ENCODE measurements around the gene MCRIP2.
"Not testable (repeated sequence)": the region's sequence is repeated elsewhere in the genome, so short reads cannot be mapped to it uniquely, and the experiment has no call there.

The MCRIP2 gene

DNA sequence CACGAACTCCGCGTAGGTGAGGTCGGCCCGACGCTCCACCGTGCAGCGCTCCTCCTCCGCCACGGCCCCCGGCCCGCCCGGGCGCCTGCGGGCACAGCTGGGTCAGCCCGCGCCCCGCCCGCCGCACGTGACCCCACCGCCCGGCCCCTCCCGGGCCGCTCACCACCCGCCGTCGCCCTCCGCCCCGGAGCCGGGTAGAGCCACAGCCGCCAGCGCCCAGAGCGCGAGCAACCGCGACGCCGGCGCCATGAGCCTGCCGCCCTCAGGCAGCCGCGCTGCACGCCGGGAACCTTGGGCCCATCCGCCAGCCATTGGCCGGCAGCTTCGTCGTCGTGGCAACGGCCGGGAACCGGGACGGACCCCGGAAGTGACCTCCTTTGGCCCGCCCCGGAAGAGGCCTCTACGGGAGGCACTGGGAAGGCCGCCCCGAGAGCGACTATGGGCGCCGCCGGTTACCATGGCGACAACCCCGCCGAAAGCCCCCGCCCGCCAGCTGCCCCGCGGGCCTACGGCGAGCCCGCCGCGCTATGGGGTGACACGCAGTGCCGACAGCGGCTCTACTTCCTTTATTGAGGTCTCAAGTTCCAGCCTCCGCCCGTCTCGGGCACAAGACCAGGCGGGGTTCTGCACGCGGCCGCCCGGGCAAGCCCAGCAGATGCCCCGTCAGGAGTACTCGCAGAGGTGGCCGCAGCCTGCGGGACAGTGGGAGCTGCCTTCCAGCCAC, 42.6 kb downstream of the MCRIP2 start, which contains the start of gene JMJD8:
TSS of gene JMJD8 (minus strand) at position 264 of the 724 bp plus-strand sequence. CDS start at position 249, 15 bp downstream.
- Histone ChIP-seq H4K20me1 (peaks cover 26 to 58% (median 36%) of the 10 kb centered on the region in 11 experiments; a peak in 21 of 22 replicates), H3K4me2 (peak within 1 kb of the TSS; percentile 95 to 99 (median 99)), H3K36me3 (peaks cover 33 to 60% (median 44%) of the 10 kb centered on the region in 11 experiments)

GRCh38 chr16:684961-685696, 43.5 kb downstream of the MCRIP2 start:
- peak overlapping the region in 3 of 10 experiments; percentile 11 to 96 (median 90); a peak in 3 of 20 replicates for H3K4me3 ChIP-seq
- H3K9me3 ChIP-seq (replicated peaks in 1 of 11), result no peaks in the 10 kb centered on the region
- H3K4me2 ChIP-seq, result peak overlapping the region; percentile 61 to 99 (median 98); a peak in 21 of 22 replicates
- H3K27ac ChIP-seq, result no peak overlapping the region
- TF ChIP-seq Cebpa-rat (IDR thresholded peaks at IDR 0.05), result no peak
- H3K9ac ChIP-seq, result peak overlapping the region in 3 of 11 experiments; percentile 9 to 37 (median 36); a peak in 3 of 22 replicates
- H3K27me3 ChIP-seq, result no peaks in the 10 kb centered on the region
- H3K4me1 ChIP-seq, result peaks cover 52 to 75% (median 63%) of the 10 kb centered on the region in 10 experiments
- H3K36me3 ChIP-seq, result peaks cover 33 to 60% (median 44%) of the 10 kb centered on the region in 11 experiments
- peaks cover 26 to 55% (median 36%) of the 10 kb centered on the region in 11 experiments; a peak in 21 of 22 replicates for H4K20me1 ChIP-seq

More for the DNA sequence above, 42.6 kb downstream of the MCRIP2 start, which contains the start of gene JMJD8:
- Histone ChIP-seq H3K9ac (peak within 1 kb of the TSS; percentile 84 to 96 (median 87)), H3K9me3 (replicated peaks in 1 of 11) (no peaks in the 10 kb centered on the region), H3K4me3 (peak within 1 kb of the TSS; percentile 64 to 98 (median 80)), H3K27ac (peak within 1 kb of the TSS; percentile 58 to 85 (median 78)), H3K27me3 (no peaks in the 10 kb centered on the region), H3K4me1 (peaks cover 49 to 72% (median 58%) of the 10 kb centered on the region in 10 experiments)
- no peak for TF ChIP-seq Cebpa-rat (IDR thresholded peaks at IDR 0.05)

DNA sequence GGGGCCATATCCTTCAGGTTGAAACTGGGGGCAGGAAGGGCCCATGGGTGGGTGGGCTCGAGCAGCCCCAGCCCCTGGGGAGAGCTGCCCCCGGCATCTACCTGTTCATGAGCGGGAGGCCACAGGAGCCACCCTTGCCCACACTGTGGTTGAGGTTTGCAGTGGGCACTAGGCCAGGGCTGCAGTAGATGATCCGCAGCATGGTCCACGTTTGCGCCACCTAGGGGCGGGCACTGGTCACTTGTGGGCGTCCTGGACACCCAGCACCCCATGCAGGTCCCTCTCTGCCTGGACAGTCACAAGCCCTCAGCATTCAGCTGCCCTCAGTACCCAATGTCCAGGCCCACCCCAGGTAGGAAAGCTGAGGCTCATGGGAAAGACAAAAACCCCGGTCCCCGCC, 44.3 kb downstream of the MCRIP2 start:
- Histone ChIP-seq H3K36me3 (peaks cover 33 to 60% (median 44%) of the 10 kb centered on the region in 11 experiments), H3K4me3 (no peak overlapping the region), H3K9me3 (replicated peaks in 1 of 11) (no peaks in the 10 kb centered on the region), H3K27ac (no peak overlapping the region), H3K4me1 (peaks cover 55 to 82% (median 66%) of the 10 kb centered on the region in 10 experiments), H3K9ac (peak overlapping the region in 2 of 11 experiments; percentile 19 to 27; a peak in 1 of 22 replicates), H4K20me1 (peaks cover 24 to 49% (median 30%) of the 10 kb centered on the region in 11 experiments; a peak in 21 of 22 replicates), H3K4me2 (peak overlapping the region in 3 of 11 experiments; percentile 19 to 99 (median 95); a peak in 3 of 22 replicates), H3K27me3 (peaks cover 0 to 3% (median 2%) of the 10 kb centered on the region in 11 experiments; a peak in 15 of 22 replicates)
- TF ChIP-seq Cebpa-rat (IDR thresholded peaks at IDR 0.05), result no peak

GRCh38 chr16:686459-687260, 45.0 kb downstream of the MCRIP2 start:
- H3K4me3 ChIP-seq, result no peak overlapping the region
- H3K27ac ChIP-seq, result no peak overlapping the region
- peaks cover 6 to 10% (median 9%) of the 10 kb centered on the region in 11 experiments; a peak in 21 of 22 replicates for H3K27me3 ChIP-seq
- H3K4me2 ChIP-seq, result peak overlapping the region in 2 of 11 experiments; percentile 19 to 95; a peak in 1 of 22 replicates
- peak overlapping the region in 1 of 11 experiments; percentile 19; a peak in 1 of 22 replicates for H3K9ac ChIP-seq
- H3K4me1 ChIP-seq, result peaks cover 48 to 75% (median 59%) of the 10 kb centered on the region in 10 experiments
- peaks cover 27 to 55% (median 39%) of the 10 kb centered on the region in 11 experiments for H3K36me3 ChIP-seq
- H3K9me3 ChIP-seq (replicated peaks in 1 of 11), result no peaks in the 10 kb centered on the region
- TF ChIP-seq Cebpa-rat (IDR thresholded peaks at IDR 0.05), result no peak
- peaks cover 17 to 42% (median 23%) of the 10 kb centered on the region in 11 experiments; a peak in 21 of 22 replicates for H4K20me1 ChIP-seq

DNA sequence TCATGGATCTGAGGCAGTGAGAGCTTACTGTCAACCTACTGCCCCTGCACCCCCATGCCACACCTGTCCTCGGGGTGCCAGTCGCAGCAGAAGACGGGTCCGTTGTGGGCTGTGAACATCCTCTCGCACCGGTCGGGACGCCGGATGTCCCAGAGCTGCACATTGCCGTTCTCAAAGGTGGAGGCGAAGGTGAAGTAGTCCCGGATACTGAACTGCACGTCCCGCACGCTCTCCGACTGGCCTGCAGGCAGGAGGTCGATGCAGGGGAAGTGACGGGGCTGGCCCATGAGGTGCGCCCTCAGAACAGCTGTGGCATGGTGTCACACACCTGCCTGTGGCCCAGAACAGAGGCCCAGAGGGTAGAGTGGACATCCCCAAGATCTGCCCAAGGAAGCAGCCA, 45.9 kb downstream of the MCRIP2 start:
- Histone ChIP-seq H3K36me3 (peaks cover 19 to 46% (median 31%) of the 10 kb centered on the region in 11 experiments), H3K9me3 (replicated peaks in 1 of 11) (no peaks in the 10 kb centered on the region), H3K4me2 (no peak overlapping the region), H4K20me1 (peaks cover 8 to 34% (median 14%) of the 10 kb centered on the region in 11 experiments; a peak in 21 of 22 replicates), H3K27me3 (peaks cover 15 to 18% (median 17%) of the 10 kb centered on the region in 11 experiments), H3K27ac (no peak overlapping the region), H3K9ac (0 out of 22 replicates have a peak overlapping the region, but pooled peaks of 2 of the 11 experiments have one; percentile 96), H3K4me3 (no peak overlapping the region), H3K4me1 (peaks cover 39 to 67% (median 51%) of the 10 kb centered on the region in 10 experiments)
- no peak for TF ChIP-seq Cebpa-rat (IDR thresholded peaks at IDR 0.05)

- no peak for TF ChIP-seq Cebpa-rat (IDR thresholded peaks at IDR 0.05)
- peak overlapping the region; percentile 75 to 95 (median 89) for H3K27ac ChIP-seq
- peaks cover 35 to 61% (median 44%) of the 10 kb centered on the region in 10 experiments for H3K4me1 ChIP-seq
- H4K20me1 ChIP-seq, result peaks cover 0 to 32% (median 9%) of the 10 kb centered on the region in 11 experiments; a peak in 11 of 22 replicates
- H3K4me3 ChIP-seq, result peak overlapping the region; percentile 80 to 97 (median 86)
- peaks cover 33 to 37% (median 36%) of the 10 kb centered on the region in 11 experiments for H3K27me3 ChIP-seq
- peaks cover 9 to 34% (median 19%) of the 10 kb centered on the region in 11 experiments; a peak in 20 of 22 replicates for H3K36me3 ChIP-seq
- H3K4me2 ChIP-seq, result peak overlapping the region; percentile 89 to 99 (median 98)
- H3K9me3 ChIP-seq (replicated peaks in 1 of 11), result no peaks in the 10 kb centered on the region
- peak overlapping the region; percentile 89 to 97 (median 94) for H3K9ac ChIP-seq
Measured at GRCh38 chr16:689175-689897, 47.7 kb downstream of the MCRIP2 start.

GRCh38 chr16:691242-691641, 49.6 kb downstream of the MCRIP2 start:
- H3K9ac ChIP-seq; H3K4me3 ChIP-seq; H3K27ac ChIP-seq; H3K9me3 ChIP-seq (replicated peaks in 1 of 11): not testable (repeated sequence)
- peaks cover 40 to 60% (median 50%) of the 10 kb centered on the region in 10 experiments for H3K4me1 ChIP-seq
- H4K20me1 ChIP-seq, result peaks cover 0 to 42% (median 20%) of the 10 kb centered on the region in 11 experiments; a peak in 12 of 22 replicates
- H3K4me2 ChIP-seq, result peak overlapping the region in 4 of 11 experiments; percentile 98 to 99 (median 98); a peak in 6 of 22 replicates
- H3K36me3 ChIP-seq, result peaks cover 9 to 20% (median 15%) of the 10 kb centered on the region in 11 experiments; a peak in 19 of 22 replicates
- H3K27me3 ChIP-seq, result peaks cover 51 to 56% (median 55%) of the 10 kb centered on the region in 11 experiments
